Measurements from ENCODE around the gene ZNF106.

The ZNF106 gene

DNA sequence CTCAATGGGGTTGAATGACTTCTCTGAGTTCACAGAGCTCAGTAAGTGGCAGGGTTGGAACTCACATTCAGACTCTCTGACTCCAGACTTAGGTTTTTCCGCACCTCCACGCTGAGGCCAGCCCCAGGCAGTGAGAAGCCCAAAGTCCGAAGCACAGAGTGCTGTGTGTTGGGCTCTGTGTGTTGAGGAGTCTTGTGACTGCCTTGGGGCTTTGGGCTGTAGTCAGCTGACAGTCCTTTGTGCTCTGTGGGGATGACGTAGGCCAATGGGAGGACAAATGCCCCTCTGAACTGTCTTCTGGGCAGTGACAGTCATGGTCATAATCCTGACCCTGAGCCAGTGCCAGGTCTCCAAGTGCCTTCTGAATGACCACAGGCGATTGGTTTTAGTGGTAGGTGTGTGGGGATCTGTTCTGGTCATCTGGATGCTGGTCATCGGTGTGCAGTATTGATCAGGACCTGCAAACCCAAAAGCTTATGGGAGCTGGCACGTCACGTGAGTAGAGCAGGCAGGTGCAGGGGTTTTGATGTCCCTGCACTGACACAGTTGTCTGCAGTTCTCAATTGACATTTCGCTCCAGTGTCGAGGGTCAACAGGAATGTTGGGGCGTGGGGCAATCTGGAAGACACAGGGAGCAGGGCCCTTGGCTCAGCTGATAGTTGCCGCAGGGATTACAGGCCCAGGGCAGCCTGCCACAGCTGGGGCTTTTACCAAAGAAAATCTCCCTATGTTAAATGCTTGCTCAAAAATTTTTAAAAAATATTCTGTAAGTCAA lies 86.3 kb downstream of the ZNF106 start:
- no peak for DNase-seq

DNA sequence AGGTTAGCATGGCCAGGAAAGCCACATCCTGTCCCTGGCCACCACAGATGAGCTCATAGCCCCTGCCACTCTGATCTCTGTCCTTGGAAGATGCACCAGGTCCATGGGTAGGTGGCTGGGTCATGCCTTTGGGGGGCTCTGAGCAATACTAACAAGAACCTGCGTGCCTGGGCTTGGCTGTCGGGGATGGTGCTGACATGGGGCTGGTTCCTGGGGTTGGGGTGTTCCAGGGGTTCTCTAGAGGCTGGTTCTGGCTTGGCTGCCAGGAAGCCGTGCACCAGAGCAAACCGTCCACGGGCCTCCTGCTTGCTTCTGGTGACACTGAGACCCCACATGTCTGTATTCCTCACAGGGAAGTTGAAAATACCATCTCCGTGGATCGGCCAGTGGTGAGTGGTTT lies 87.6 kb downstream of the ZNF106 start:
- no peak for DNase-seq

DNA sequence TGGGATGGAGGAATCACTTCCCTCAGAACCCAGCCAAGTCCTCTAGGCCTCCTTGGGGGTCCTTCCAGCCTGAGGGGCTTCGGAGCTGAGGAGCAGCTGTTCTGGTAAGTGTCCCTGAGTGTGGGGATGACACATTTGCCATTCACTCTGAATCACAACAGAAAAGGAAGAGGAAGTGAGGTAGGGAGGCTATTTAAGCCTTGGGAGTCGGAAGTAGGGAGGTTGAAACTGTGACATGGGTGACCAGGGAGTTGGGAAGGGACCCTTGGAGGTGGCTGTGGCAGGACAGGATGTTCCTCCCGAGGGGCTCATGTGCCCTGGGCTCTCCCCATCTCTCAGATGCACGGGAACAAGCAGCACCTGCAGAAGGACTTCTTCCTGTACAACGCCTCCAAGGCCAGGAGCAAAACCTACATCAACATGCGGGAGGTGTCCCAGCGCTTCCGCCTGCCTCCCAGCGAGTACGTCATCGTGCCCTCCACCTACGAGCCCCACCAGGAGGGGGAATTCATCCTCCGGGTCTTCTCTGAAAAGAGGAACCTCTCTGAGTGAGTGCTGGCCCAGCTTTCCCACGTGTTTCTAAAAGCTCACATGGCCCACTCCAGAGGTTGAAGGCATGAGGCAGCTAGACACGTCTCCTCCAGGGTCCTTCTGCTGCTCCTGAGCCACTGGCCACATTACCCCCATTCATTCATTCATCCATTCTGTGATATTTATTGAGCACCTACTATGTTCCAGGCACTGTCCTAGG lies 88.3 kb downstream of the ZNF106 start:
- DNase-seq, result no peak

DNA sequence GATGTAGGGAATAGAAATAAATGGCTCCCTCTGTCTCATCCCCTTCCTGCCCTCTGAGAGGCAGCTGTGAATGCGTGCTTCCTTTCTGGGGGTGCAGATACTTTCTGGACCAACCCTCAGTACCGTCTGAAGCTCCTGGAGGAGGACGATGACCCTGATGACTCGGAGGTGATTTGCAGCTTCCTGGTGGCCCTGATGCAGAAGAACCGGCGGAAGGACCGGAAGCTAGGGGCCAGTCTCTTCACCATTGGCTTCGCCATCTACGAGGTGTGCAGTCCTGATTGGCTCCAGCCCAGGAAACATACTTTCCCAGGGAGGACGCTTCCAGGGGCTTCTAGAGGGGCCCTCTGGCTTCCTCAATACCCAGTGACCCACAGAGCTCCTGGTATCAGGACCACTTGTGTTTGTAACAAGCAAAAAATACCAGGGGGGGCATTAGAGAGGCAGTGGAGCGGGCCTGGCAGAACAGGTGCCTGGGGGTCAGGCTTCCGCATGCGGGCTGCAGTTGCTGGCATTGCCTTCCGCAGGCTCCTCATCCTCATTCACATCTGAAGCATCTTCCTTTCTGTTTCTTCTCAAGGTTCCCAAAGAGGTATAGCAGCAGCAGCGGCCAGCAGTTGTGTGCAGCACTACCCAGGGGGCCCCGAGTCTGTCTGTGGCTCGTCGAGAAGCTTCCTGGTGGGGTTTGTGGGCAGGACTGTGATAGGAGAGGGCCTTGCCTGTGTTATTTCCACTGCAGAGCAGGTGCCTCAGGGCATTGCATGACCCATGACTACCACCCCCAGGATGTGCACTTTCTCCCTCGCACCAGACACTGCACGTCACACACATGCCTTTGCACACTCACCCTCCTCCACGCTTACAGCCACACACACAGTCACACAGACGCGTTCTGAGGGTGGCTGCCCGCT lies 89.1 kb downstream of the ZNF106 start:
- no peak for DNase-seq

GRCh38 chr15:42395838-42396237 lies 95.1 kb downstream of the ZNF106 start:
- DNase-seq, result no peak

- no peak for DNase-seq
Measured at GRCh38 chr15:42394106-42394505, 96.8 kb downstream of the ZNF106 start.

DNA sequence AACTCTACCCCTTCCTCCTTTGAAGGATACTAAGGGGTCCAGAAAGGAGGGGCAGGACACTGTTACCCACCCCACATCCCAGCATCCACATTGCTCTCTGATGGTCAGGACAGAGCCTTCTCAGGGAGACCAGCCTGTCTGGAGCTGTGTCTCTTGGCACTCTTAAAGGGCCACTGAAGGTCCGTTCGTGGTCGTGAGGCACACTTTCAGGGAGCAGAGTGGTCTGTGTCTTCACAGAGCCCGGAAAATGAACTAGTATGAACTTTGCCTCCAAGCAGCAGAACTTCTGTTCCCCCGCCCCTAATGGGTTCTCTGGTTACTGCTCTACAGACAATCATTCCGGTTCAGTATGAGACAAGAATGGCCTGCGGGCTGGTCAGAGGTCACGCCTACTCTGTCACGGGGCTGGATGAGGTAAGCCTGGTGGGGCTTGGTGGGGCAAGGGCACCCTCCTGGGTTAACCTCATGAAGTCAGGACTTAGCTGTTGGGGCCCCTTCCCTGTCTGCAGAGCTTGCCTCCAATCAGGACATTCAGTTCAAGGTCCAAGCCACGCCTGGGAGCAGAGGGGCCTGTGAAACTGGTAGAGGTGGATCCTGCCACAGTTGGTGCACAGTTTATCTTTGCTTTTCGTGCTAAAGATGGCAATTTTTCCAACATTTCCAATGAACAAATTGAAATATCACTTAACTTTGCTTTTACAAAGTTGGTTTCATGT lies 98.5 kb downstream of the ZNF106 start:
- no peak for DNase-seq

GRCh38 chr15:42387603-42388002 lies 103.3 kb downstream of the ZNF106 start:
- no peak for DNase-seq

DNA sequence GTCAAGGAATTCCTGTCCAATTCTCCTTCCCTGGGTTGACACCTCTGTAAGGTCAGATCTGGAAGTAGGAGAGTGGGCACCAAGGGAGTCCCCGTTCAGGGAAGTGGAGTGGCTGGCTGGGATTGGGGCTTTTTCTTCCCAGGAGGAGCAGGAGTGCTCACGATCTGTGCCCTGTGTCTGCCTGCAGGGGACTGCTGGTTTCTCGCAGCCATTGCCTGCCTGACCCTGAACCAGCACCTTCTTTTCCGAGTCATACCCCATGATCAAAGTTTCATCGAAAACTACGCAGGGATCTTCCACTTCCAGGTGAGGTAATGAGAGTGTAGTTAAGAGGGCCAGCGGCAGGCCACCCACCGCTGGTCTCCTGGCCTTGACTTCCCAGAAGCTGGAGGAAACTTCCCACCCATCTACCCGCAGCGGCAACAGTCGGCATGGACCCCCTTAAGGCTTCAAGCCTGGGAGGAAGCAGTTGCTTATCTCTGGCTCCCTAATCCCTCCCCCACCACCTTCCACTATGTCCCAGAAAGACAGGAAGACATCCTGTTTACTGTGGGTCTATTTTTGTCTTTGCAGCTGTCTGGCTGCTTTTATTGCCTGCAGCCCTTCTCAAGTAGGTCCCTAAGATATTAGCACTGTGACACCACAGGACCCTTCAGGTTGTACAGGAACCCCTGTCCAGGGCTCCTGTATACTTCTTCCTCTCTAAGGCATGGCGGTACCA lies 104.8 kb downstream of the ZNF106 start:
- DNase-seq, result no peak

DNA sequence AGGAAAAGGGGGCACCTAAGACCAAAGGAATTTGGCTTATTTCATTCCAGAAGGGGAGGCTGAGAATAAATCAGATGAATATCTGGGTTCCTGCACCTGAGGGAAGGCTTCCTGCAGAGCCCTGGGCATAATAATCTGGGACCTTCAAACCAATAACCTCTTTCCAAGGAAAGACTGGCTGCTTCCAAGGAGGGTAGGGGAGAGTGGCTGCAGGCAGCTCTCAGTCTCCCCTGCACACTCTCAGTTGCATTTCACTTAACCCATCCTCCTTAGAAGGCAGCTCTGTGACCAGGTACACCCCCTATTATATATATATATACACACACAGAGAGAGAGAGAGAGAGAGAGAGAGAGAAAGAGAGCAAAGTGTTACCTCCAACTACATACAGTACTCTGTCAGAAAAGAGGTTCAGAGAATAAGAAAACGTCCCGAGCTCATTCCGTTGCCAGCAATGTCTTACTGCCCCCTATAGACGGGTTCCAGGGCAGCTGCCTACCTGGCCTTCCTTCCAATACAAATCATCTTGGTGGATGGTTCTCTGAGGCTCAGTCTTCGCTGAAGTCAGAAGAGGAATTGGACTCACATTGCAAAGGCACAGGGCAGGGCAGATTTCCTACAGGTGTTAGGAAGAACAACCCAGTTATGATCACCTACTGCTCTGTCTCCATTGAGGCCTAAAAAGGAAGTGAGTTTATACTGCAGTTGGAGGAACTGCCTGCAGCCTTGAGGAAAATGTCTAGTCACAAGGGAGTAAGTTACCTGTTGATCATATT lies 105.5 kb downstream of the ZNF106 start:
- DNase-seq, result peak; percentile 13 to 26

- no peak for DNase-seq
Measured at GRCh38 chr15:42384597-42384996, 106.3 kb downstream of the ZNF106 start.

- no peak for DNase-seq
Measured at GRCh38 chr15:42378011-42378410, 112.9 kb downstream of the ZNF106 start.

DNA sequence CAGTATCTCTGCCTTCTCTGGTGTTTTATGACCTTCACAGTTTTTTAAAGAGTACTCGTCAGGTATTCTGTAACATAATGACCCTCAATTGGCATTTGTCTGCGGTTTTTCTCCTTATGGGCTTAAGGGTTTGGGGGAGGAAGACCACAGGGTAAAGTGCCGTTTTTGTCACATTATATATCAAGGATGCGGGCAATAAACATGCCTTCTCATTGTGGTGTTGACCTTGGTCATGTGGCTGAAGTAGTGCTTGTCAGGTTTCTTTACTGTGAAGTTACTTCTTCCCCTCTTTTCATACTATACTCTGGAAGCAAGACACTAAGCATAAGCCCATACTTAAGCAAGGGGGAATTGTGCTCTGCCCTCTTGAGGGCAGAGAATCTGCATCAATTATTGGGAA lies 115.0 kb downstream of the ZNF106 start:
- DNase-seq, result no peak

GRCh38 chr15:42375252-42375651 lies 115.7 kb downstream of the ZNF106 start:
- no peak for DNase-seq

GRCh38 chr15:42374810-42375209 lies 116.1 kb downstream of the ZNF106 start:
- no peak for DNase-seq

DNA sequence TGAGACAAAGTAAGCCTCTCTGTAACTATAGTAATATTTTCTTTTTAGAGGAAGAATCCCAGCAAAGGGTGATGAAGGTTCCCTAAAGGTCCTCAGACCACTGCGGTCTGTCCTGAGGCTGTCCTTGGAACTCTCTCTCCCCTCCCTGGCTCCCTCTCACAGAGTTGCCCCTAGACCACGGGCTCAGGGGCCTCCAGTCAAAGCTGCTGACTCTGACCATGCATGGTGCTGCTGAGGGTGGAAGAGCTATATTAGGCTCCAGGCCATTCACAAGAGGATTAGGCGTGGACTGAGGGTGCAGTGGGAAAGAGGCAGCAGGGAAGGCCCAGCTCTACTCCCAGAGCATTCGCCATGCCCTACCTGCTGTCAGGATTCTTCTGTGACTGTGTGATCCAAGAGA lies 117.0 kb downstream of the ZNF106 start:
- no peak for DNase-seq

- no peak for DNase-seq
Measured at GRCh38 chr15:42373274-42373673, 117.7 kb downstream of the ZNF106 start.

DNA sequence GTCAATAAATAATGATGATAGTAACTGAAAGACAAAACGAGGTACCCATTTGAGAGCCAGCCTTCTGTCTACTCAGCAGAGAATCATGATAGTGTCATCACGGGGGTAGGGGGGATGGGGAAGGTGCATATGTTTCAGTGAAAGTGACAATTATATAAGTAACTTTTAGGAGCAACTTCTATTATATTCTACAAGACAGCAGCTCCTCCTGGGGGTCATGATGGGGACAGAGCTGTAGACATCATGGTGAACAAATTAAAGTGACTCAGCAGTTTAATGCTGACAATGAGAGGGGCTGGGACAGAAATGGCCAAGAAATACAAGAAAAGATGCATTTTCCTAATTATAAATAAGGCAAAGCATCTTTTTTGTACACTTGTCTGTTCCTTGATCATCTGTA lies 119.8 kb downstream of the ZNF106 start:
- DNase-seq, result no peak

- no peak for DNase-seq
Measured at GRCh38 chr15:42368096-42368495, 122.8 kb downstream of the ZNF106 start.

- no peak for DNase-seq
Measured at GRCh38 chr15:42367041-42367440, 123.9 kb downstream of the ZNF106 start.

- DNase-seq, result no peak
Measured at GRCh38 chr15:42365921-42366550, 124.9 kb downstream of the ZNF106 start.
